IPS DF 4.7 (cell line): Measurements from ENCODE around the gene RAB12.
"Not testable (repeated sequence)": the region's sequence is repeated elsewhere in the genome, so short reads cannot be mapped to it uniquely, and the experiment has no call there.

Experiments
- DNase-seq: peaks from one replicate; pipeline ENCODE4 v3.0.0-alpha.2; 2013; ENCODE audit warnings: low spot score; ENCODE audit errors: extremely low read depth

Gene RAB12

GRCh38 chr18:8611916-8612576 lies 2.8 kb downstream of the RAB12 start:
- no peak for DNase-seq

DNA sequence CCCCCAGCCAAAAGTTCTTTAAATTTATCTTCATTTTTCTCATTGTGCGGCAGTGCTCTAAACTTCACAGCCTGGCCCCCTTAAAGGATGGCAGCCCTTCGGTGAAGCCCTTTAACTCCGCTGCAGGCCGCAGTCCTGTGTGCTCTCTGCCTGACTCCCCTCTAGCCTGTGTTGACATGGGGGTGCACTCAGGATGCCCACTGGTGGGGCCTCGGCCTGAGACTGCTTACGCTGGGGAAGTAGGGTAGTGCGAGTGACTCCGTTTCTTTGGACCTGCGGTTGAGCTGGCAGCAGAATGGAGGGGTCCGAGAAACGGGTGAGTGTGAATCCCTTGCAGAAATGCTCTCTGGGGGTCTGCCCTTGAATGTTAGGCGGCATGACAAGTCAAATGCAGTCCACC lies 5.6 kb downstream of the RAB12 start:
- DNase-seq: no peak

DNA sequence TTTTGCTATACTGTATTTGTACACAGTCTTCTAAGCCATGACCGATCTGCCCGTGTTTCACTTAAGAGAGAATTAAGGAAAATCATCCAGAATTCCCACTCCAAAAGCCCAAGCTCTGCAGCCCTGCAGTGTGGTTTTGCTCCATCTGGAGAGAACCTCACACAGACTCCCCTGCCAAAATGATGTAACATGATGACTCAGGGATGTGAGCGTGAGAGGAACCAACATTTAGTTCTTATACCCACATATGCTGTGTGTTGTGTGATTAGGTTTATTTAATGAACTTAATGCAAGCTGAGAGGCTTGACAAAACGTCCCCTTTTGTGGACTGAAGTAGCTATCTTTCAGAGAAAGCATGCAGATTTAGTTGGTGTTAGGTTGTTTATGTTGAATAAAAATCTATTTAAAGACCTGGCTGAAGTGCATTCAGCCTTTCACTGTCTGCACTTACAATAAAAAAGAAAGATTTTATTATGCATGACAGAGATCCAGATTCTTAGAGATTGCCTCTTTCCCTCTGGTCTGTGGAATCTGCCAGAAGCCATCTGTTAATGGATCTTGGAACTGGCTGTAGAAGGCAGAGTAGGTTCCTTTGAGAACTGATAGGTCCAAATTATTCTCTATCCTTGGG lies 6.3 kb downstream of the RAB12 start:
- DNase-seq: no peak

DNA sequence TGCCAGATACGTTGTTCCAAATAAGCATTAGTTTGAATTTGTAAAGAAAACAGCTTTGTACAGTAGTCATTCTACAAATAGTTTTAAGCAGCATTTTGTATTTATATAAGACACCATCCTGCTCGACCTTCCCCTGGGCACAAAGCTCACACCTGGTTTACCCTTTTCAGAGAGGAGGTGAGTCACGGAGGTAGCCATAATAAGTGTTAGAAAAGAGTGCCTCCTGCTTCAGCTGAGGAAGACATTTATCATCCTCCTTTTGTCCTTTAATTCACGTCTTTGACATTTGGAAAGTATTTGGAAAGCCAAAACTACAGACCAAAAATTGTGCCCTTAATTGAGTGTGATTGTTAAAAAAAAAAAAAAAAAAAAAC lies 6.8 kb downstream of the RAB12 start:
- DNase-seq: no peak

- no peak for DNase-seq
Observed at GRCh38 chr18:8617907-8618306, 8.7 kb downstream of the RAB12 start.

GRCh38 chr18:8619041-8619440 lies 9.8 kb downstream of the RAB12 start:
- DNase-seq: no peak

DNA sequence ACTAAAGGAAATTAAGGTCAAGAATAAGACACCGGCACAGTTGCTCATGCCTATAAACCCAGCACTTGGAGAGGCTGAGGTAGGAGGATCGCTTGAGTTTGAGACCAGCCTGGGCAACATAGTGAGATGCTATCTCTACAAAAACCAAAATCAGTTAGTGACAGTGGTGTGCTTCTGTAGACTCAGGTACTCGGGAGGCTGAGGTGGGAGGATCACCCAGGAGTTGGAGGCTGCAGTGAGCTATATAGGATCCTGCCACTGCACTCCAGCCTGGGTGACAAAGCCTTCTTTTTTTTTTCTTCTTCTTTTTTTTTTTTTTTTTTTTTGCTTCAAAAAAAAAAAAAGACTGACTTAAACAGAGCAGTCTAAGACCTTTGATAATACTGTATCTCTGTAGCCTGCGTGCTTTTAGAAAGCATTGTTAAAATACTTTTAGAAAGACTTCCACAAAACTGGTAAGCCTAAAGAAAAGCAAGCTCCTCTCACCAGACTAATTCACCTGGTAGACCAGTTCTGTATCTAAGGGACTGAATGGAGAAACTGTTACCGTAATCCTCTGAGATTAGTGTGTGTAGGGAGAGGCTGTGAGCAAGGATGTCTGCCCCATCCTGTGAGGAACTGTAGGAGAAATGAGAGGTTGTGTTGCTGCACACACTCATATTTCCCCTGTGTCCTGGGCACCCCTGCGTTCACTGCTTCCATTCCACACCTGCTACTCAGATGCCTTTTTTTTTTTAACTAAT lies 10.8 kb downstream of the RAB12 start:
- DNase-seq: no peak

- DNase-seq: no peak
Observed at GRCh38 chr18:8620845-8621244, 11.6 kb downstream of the RAB12 start.

DNA sequence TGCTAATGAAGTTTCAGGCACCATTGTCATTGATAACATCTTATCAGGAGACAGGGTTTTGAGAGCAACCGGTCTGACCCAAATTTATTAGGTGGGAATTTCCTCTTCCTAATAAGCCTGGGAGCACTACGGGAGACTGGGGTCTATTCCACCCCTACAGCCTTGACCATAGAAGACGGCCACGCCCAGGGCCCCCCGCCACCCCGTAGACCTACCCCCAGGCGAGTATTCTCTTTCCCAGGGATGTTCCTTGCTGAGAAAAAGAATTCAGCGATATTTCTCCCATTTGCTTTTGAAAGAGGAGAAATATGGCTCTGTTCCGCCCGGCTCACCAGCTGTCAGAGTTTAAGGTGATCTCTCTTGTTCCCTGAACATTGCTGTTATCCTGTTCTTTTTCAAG lies 13.4 kb downstream of the RAB12 start:
- DNase-seq: not testable (repeated sequence)

- DNase-seq: no peak
Observed at GRCh38 chr18:8623549-8624106, 14.4 kb downstream of the RAB12 start.

DNA sequence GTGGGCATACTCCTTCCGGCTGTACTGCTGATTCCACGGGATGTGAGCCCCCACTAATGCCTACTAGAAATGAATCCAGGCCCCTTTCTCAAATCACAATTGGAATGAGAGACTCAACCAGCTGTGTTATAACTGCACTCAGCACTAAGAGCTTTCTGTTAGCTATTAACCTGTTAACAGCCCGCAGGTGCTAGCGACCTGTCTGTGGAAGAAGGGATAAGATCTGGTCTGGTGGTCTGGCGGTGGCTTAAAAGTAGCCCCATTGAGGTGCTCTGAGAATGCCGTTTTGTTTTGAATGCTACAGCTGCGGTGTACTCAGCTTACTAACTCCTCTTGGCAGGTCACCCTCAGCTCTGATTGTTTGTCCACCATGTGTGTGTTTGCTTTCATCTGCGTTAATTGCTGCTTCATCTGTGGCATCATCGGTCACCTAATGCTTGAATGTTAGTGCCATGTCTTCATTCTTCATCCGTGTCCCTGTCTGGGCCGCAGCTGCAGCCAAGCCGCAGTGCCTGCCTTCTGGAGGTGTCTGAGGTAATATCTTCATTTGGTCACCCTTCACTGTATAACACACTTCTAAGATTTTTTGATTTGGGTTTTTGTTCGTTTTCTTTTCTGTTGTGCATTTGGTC lies 16.3 kb downstream of the RAB12 start:
- DNase-seq: no peak

GRCh38 chr18:8626414-8627106 lies 17.3 kb downstream of the RAB12 start:
- no peak for DNase-seq

- no peak for DNase-seq
Observed at GRCh38 chr18:8627107-8627472, 17.9 kb downstream of the RAB12 start.

DNA sequence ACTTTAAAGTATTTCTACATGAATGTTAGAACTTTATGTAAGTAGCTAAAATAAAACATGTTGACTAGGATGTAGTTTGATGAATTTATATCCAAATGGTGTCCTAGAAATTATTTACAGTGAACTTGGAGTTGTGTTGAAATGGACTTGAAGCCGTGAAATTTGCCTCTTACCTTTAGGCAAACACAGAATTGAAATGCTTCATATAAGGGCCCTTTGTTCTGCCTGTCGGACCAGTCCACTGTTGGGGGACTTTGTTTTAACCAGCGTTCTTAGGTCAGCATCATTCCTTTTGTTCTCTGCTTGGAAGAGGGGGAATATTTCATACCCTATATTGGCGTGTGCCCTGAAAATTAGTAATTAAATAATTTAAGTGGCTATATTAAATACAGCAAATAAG lies 18.3 kb downstream of the RAB12 start:
- DNase-seq: no peak

GRCh38 chr18:8629602-8630001 lies 20.4 kb downstream of the RAB12 start:
- no peak for DNase-seq

GRCh38 chr18:8630546-8630945 lies 21.3 kb downstream of the RAB12 start:
- no peak for DNase-seq

DNA sequence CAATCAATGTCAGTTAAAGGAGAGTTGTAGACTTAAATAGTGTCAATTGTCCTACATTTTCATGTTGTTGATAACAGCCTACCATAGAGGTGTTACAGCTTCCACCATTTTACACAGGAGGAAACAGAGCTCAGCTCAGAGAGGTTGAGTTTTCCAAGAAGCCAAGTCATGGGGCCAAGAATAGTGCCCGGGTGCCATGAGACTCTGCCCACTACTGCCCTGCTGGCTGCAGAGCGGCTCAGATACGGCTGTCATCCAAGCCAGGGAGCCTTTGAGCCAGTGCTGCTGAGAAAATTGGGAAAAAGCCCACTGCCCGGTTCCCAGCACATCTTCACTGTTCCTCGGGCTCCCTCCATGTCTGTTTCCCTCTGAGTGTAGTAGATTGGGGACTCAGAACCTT lies 22.0 kb downstream of the RAB12 start:
- no peak for DNase-seq

GRCh38 chr18:8632386-8632785 lies 23.1 kb downstream of the RAB12 start:
- DNase-seq: no peak

- DNase-seq: no peak
Observed at GRCh38 chr18:8634508-8634907, 25.3 kb downstream of the RAB12 start.

DNA sequence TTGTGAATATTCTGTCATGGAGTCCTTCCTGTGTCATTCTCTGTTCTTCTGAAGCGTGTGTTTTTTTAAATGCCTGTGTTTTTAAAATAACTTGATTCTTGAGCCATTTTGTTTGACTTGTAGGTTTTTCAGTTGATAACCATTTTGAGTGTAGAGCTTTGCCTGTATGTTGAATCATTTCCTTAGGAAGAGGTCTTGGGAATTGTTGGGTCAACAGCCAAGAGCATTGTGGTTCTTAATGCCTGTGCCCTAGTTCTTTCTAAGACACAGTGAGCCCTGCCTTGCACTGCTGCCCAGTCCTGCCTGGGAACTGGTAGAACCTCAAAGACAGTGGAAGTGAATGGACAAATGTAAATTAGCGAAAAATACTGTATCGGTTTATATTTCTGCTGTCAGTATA lies 25.9 kb downstream of the RAB12 start:
- no peak for DNase-seq

GRCh38 chr18:8639762-8640161 lies 30.5 kb downstream of the RAB12 start:
- no peak for DNase-seq
